Subcutaneous adipose tissue (tissue), 4 donors: Measurements from ENCODE around the gene ASH1L. TPM values are rescaled to one million over a fixed set of nuclear protein-coding genes. Genes with fewer than 3 reads are reported as not detected.

ENCODE experiments used
- total RNA-seq, 4 donors: library from RNA; depleted of rRNA; stranded (reverse); fragments of >200 nt; gene quantifications; one replicate each; pipeline ENCODE4 v1.1.0, GENCODE V29; 2016
- TF ChIP-seq, protein P1 (sequence below): fragments of 450-650 bp; IDR thresholded peaks from one replicate; pipeline ENCODE4 v1.5.1; 2016; ENCODE audit warnings: low read depth, mild to moderate bottlenecking, control low read depth, antibody characterized with exemption, moderate library complexity

ASH1L gene
- total RNA-seq, 4 donors from 2014 or later, result 52.4 to 93.9 (median 69.0) TPM

- TF ChIP-seq, protein P1, sequence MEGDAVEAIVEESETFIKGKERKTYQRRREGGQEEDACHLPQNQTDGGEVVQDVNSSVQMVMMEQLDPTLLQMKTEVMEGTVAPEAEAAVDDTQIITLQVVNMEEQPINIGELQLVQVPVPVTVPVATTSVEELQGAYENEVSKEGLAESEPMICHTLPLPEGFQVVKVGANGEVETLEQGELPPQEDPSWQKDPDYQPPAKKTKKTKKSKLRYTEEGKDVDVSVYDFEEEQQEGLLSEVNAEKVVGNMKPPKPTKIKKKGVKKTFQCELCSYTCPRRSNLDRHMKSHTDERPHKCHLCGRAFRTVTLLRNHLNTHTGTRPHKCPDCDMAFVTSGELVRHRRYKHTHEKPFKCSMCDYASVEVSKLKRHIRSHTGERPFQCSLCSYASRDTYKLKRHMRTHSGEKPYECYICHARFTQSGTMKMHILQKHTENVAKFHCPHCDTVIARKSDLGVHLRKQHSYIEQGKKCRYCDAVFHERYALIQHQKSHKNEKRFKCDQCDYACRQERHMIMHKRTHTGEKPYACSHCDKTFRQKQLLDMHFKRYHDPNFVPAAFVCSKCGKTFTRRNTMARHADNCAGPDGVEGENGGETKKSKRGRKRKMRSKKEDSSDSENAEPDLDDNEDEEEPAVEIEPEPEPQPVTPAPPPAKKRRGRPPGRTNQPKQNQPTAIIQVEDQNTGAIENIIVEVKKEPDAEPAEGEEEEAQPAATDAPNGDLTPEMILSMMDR, result no peak
These were observed 172.8 kb downstream of the ASH1L start for GRCh38 chr1:155389826-155390225.

- TF ChIP-seq, protein P1, result no peak
These were observed 179.2 kb downstream of the ASH1L start for GRCh38 chr1:155383406-155383805.

DNA sequence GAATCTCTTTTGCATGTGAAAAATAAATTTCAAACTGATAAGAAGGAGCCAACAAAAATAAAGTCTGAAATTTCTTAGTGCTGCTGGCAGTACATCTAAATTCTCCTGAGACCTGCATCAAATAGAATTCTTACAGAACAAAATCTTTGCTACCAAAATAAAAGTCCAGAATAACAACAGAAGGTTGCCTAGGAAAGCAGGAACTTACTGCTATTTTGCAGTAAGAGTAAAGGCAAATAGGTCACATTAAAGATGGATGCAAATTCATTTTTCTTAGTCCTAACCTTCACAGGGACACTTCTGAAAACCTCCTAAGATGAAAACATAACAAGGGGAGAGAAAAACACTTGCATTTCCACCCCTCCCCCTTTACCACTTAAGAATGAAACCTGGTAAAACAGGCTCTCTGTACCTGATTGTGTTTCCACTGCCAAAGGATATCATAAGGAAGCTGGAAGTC is 182.9 kb downstream of the ASH1L start:
- TF ChIP-seq, protein P1, result no peak

DNA sequence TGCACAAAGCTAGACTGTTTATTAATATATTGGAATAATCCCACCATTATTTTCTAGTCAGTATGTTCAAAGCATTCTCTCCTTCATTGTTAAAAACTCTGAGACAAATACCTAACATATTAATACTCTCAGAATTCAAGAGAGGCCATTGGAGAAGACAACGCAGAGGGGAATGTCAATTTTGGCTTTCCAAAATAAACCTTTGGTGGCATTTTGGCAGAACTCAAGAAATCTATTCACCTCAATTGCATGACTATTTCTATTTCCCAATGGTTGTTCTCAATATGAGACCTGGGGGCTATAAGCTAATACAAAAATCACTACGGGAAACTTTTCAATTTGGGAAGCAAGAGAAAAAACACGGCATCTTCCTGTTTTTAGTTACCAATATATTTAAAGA is 183.4 kb downstream of the ASH1L start:
- TF ChIP-seq, protein P1, result no peak

- TF ChIP-seq, protein P1, result no peak
These were observed 202.6 kb downstream of the ASH1L start for GRCh38 chr1:155360051-155360450.

DNA sequence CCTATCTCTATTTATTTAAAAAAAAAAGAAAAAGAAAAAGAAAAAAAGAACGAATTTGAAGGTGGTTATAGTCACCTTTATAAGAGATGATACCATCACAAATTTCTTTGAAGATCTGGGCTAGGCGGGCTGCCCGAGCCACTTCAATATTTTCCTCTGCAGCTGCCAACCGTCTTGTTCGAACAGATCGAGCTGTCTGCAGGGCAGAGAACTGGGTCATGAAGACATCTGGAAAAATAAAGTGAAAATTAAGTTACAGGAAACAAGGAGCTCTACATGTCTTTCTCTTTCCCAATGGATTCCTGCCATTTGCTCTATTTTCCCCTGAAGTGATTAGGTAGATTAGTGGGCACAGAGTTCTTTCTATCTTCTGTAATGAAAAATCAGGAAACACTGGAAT is 210.0 kb downstream of the ASH1L start:
- TF ChIP-seq, protein P1, result no peak

DNA sequence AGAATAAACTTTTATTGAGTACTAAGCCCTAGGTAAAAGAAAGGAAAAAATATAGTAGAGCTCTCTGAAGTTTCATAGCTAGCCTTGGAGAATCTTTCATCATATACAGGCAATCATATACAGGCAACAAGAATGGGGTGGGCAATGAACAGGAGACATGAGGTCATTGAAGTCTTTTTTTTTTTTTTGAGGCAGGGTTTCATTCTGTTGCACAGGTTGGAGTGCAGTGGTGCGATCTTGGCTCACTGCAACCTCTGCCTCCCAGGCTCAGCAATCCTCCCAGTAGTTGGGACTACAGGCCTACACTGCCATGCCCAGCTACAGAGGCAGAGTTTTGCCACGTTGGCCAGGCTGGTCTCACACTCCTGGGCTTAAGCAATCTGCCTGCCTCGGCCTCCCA is 219.8 kb downstream of the ASH1L start:
- TF ChIP-seq, protein P1, result no peak
